WTC11 (cell line): Measurements from ENCODE around the gene GADD45B. TPM values are rescaled to one million over a fixed set of nuclear protein-coding genes. Genes with fewer than 3 reads are reported as not detected.

Experiments
- microRNA-seq: library from miRNA; unstranded; fragments of <30 nt; microRNA quantifications from one replicate; pipeline ENCODE4 v1.2.0, GENCODE V29; 2022; ENCODE audit warnings: borderline number of aligned reads
- total RNA-seq: library from RNA; stranded (reverse); gene quantifications from 3 replicates; pipeline ENCODE4 v1.2.3, GENCODE V29; 2021
- TF ChIP-seq, protein P1 (sequence below): sonication (generic); formaldehyde crosslinking; IDR thresholded peaks from 2 replicates; pipeline ENCODE4 v1.8.0; 2022; ENCODE audit warnings: missing genetic modification reagents
- TF ChIP-seq, protein P2 (sequence below): sonication (generic); formaldehyde crosslinking; IDR thresholded peaks from 2 replicates; pipeline ENCODE4 v1.8.1; 2022; ENCODE audit warnings: low read depth, missing genetic modification reagents, borderline replicate concordance

The GADD45B gene
- total RNA-seq, 1 experiment from 2014 or later = 17.9 TPM

DNA sequence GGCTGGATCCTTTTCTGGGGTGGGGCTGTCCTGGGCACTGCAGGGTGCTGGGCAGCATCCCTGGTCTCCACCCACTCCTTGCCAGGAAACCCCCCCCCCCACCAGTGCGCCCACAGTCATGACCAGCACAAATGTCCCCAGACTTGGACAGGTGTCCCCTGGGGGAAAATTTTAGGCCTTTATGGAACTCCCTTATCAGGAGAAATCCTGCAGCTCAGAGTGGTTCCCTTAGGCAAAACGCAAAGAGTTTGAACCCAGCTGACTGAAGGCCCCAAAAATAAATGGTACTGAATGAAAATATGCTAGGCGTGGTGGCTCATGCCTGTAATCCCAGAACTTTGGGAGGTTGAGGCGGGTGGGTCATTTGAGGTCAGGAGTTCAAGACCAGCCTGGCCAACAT is 51.8 kb downstream of the GADD45B start (continued):
- TF ChIP-seq, protein P1, sequence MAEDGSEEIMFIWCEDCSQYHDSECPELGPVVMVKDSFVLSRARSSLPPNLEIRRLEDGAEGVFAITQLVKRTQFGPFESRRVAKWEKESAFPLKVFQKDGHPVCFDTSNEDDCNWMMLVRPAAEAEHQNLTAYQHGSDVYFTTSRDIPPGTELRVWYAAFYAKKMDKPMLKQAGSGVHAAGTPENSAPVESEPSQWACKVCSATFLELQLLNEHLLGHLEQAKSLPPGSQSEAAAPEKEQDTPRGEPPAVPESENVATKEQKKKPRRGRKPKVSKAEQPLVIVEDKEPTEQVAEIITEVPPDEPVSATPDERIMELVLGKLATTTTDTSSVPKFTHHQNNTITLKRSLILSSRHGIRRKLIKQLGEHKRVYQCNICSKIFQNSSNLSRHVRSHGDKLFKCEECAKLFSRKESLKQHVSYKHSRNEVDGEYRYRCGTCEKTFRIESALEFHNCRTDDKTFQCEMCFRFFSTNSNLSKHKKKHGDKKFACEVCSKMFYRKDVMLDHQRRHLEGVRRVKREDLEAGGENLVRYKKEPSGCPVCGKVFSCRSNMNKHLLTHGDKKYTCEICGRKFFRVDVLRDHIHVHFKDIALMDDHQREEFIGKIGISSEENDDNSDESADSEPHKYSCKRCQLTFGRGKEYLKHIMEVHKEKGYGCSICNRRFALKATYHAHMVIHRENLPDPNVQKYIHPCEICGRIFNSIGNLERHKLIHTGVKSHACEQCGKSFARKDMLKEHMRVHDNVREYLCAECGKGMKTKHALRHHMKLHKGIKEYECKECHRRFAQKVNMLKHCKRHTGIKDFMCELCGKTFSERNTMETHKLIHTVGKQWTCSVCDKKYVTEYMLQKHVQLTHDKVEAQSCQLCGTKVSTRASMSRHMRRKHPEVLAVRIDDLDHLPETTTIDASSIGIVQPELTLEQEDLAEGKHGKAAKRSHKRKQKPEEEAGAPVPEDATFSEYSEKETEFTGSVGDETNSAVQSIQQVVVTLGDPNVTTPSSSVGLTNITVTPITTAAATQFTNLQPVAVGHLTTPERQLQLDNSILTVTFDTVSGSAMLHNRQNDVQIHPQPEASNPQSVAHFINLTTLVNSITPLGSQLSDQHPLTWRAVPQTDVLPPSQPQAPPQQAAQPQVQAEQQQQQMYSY (CRISPR knock-in tag) = no peak
- TF ChIP-seq, protein P2, sequence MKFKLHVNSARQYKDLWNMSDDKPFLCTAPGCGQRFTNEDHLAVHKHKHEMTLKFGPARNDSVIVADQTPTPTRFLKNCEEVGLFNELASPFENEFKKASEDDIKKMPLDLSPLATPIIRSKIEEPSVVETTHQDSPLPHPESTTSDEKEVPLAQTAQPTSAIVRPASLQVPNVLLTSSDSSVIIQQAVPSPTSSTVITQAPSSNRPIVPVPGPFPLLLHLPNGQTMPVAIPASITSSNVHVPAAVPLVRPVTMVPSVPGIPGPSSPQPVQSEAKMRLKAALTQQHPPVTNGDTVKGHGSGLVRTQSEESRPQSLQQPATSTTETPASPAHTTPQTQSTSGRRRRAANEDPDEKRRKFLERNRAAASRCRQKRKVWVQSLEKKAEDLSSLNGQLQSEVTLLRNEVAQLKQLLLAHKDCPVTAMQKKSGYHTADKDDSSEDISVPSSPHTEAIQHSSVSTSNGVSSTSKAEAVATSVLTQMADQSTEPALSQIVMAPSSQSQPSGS = no peak

Small RNA genes within 50 kb of the gene (microRNA-seq; reads per million reads assigned to microRNA genes)
- 2.1 reads per million for gene MIR7108

Other genes with a start within 250 kb of the GADD45B start
- 164 to 189 TPM (median 167 TPM) in 3 replicates for gene PLEKHJ1, start 239.8 kb upstream of the GADD45B start, total RNA-seq
- 167 to 184 TPM (median 169 TPM) in 3 replicates for gene SF3A2, start 239.3 kb upstream of the GADD45B start, total RNA-seq
- gene AMH, start 226.8 kb upstream of the GADD45B start, total RNA-seq = 4.7 to 11.2 TPM (median 5.2 TPM) in 3 replicates
- 0.33 to 1.4 TPM (median 0.73 TPM) in 3 replicates for gene JSRP1, start 219.7 kb upstream of the GADD45B start, total RNA-seq
- not detected in 3 replicates for gene PEAK3, start 194.0 kb upstream of the GADD45B start, total RNA-seq
- gene LINGO3, start 168.0 kb upstream of the GADD45B start, total RNA-seq = 2.0 to 2.9 TPM (median 2.8 TPM) in 3 replicates
- 245 to 250 TPM (median 248 TPM) in 3 replicates for gene LSM7, start 147.5 kb upstream of the GADD45B start, total RNA-seq
- gene SPPL2B, start 147.4 kb upstream of the GADD45B start, total RNA-seq = 94.6 to 117 TPM (median 95.8 TPM) in 3 replicates
- gene TMPRSS9, start 115.9 kb upstream of the GADD45B start, total RNA-seq = 0.37 to 0.57 TPM (median 0.55 TPM) in 3 replicates
- gene TIMM13, start 48.5 kb upstream of the GADD45B start, total RNA-seq = 296 to 342 TPM (median 309 TPM) in 3 replicates
- gene LMNB2, start 19.2 kb upstream of the GADD45B start, total RNA-seq = 204 to 216 TPM (median 212 TPM) in 3 replicates
- gene GNG7, start 226.6 kb downstream of the GADD45B start, total RNA-seq = 9.6 to 14.3 TPM (median 13.2 TPM) in 3 replicates
- 24.3 to 26.7 TPM (median 25.0 TPM) in 3 replicates for gene DIRAS1, start 245.2 kb downstream of the GADD45B start, total RNA-seq